Measurements from ENCODE around the gene DGKH.

DGKH gene, protein sequence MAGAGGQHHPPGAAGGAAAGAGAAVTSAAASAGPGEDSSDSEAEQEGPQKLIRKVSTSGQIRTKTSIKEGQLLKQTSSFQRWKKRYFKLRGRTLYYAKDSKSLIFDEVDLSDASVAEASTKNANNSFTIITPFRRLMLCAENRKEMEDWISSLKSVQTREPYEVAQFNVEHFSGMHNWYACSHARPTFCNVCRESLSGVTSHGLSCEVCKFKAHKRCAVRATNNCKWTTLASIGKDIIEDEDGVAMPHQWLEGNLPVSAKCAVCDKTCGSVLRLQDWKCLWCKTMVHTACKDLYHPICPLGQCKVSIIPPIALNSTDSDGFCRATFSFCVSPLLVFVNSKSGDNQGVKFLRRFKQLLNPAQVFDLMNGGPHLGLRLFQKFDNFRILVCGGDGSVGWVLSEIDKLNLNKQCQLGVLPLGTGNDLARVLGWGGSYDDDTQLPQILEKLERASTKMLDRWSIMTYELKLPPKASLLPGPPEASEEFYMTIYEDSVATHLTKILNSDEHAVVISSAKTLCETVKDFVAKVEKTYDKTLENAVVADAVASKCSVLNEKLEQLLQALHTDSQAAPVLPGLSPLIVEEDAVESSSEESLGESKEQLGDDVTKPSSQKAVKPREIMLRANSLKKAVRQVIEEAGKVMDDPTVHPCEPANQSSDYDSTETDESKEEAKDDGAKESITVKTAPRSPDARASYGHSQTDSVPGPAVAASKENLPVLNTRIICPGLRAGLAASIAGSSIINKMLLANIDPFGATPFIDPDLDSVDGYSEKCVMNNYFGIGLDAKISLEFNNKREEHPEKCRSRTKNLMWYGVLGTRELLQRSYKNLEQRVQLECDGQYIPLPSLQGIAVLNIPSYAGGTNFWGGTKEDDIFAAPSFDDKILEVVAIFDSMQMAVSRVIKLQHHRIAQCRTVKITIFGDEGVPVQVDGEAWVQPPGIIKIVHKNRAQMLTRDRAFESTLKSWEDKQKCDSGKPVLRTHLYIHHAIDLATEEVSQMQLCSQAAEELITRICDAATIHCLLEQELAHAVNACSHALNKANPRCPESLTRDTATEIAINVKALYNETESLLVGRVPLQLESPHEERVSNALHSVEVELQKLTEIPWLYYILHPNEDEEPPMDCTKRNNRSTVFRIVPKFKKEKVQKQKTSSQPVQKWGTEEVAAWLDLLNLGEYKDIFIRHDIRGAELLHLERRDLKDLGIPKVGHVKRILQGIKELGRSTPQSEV

DNA sequence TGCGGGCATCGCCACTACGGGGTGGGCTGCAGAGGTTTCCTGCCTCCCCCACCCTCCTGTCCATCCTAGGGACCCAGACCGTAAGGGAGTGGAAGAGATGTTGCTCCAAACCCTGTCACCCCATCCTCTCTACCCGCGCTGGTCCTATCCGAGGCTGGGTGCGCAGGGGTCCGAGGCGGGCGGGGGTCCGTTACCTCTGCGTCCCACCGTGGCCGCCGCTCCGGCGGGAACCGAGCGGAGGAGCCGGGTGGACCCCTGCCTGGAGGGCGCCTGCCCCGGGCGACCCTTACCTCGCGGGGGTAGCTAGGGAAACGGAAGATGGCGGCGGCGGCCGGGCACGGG is at the start of gene DGKH:
DGKH (plus strand) TSS at position 307 of the 342 bp plus-strand sequence. CDS start 126 bp downstream, outside the sequence.
- H3K4me3 ChIP-seq (ENCODE audit: low read depth, low read length): peak within 1 kb of the TSS; percentile 80
- TF ChIP-seq, protein P1, sequence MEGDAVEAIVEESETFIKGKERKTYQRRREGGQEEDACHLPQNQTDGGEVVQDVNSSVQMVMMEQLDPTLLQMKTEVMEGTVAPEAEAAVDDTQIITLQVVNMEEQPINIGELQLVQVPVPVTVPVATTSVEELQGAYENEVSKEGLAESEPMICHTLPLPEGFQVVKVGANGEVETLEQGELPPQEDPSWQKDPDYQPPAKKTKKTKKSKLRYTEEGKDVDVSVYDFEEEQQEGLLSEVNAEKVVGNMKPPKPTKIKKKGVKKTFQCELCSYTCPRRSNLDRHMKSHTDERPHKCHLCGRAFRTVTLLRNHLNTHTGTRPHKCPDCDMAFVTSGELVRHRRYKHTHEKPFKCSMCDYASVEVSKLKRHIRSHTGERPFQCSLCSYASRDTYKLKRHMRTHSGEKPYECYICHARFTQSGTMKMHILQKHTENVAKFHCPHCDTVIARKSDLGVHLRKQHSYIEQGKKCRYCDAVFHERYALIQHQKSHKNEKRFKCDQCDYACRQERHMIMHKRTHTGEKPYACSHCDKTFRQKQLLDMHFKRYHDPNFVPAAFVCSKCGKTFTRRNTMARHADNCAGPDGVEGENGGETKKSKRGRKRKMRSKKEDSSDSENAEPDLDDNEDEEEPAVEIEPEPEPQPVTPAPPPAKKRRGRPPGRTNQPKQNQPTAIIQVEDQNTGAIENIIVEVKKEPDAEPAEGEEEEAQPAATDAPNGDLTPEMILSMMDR (IDR thresholded peaks at IDR 0.05; ENCODE audit: low read depth, low read length): no peak

- no peak overlapping the region for H3K4me3 ChIP-seq (ENCODE audit: low read depth, low read length)
- TF ChIP-seq, protein P1 (IDR thresholded peaks at IDR 0.05; ENCODE audit: low read depth, low read length): no peak
These were observed 47.6 kb upstream of the DGKH start for GRCh38 chr13:42000846-42001245.

DNA sequence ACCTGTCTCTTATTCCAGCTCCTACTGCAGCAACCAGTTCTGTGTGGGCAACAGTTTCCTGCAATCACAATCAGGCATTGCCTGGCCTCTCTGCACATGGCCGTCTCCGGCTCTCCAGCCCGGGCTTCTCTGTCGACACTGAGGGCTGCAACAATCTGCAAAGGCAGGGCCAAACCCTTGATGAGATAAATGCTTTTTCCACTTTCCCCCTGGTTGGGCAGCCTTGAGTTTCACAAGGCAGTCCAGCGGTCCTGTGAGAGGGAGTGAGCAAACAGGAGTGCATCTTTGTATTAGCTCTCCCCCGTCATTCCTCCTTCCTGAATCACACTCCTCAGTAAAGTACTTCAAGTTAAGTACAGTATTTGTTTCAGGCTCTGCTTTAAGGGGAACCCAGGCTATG is 46.9 kb upstream of the DGKH start:
- TF ChIP-seq, protein P1 (IDR thresholded peaks at IDR 0.05; ENCODE audit: low read depth, low read length): no peak

DNA sequence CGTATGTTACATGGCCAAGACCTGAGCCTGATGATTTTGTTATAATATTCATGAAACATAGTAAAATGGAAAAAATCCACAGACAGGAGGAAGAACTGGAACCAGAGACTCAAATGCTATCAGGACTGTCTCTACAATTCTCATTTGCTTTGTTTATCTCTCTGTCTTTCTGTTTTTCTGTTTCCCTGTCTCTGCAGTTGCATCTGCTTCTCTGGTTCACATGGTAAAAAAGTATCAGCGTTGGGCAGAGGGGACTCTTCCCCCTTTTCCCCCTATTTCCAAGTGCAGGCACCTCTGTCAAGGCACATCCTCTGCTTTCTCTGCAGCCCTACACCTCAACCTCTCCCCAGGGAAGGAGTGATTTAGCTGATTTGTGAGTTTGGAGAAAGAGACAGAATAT is 46.4 kb upstream of the DGKH start:
- H3K4me3 ChIP-seq (ENCODE audit: low read depth, low read length): no peak overlapping the region
- TF ChIP-seq, protein P1 (IDR thresholded peaks at IDR 0.05; ENCODE audit: low read depth, low read length): no peak

More for the DNA sequence above, 46.9 kb upstream of the DGKH start:
- no peak overlapping the region for H3K4me3 ChIP-seq (ENCODE audit: low read depth, low read length)

DNA sequence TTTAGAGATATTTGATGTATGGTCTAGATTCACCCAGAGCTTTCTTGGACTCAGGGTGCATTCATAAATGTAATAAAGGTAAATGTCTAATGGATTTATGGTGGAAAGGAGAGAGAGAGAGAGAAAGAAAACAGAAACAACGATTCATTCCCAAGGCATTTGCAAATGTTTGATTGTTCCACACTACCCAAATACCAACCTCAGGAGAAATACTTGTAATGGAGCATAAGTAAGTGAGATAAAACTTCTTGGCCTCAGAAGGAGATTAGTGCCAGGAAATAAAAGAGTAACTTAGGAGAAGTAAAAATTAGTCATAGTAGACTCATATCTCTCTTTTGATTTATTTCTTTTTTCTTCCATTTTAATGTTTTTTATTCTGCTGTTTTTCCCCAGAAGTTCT is 40.6 kb upstream of the DGKH start:
- TF ChIP-seq, protein P1 (IDR thresholded peaks at IDR 0.05; ENCODE audit: low read depth, low read length): no peak
- no peak overlapping the region for H3K4me3 ChIP-seq (ENCODE audit: low read depth, low read length)

- TF ChIP-seq, protein P1 (IDR thresholded peaks at IDR 0.05; ENCODE audit: low read depth, low read length): no peak
- H3K4me3 ChIP-seq (ENCODE audit: low read depth, low read length): no peak overlapping the region
These were observed 39.4 kb upstream of the DGKH start for GRCh38 chr13:42009057-42009456.
